ENCODE data around the gene NDUFA5.

DNA sequence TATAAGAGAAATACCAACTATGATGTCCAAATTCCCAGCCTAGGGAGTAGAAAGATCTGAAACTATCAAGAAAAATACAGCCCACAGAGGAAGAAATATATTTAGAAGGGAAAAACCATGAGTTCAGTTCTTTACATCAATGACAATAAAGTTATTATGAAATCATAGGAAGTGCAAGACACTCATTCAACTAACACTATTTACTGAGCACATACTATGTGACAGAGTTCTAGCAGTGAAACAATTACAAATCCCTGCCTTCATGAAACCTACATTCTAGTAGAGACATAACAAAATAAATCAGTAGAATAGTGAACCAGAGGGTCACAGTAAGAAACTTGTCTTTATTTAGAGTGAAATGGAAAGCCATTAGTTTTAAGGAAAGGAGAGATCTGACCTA, 2.1 kb downstream of the NDUFA5 start:
- TF ChIP-seq, protein P1, sequence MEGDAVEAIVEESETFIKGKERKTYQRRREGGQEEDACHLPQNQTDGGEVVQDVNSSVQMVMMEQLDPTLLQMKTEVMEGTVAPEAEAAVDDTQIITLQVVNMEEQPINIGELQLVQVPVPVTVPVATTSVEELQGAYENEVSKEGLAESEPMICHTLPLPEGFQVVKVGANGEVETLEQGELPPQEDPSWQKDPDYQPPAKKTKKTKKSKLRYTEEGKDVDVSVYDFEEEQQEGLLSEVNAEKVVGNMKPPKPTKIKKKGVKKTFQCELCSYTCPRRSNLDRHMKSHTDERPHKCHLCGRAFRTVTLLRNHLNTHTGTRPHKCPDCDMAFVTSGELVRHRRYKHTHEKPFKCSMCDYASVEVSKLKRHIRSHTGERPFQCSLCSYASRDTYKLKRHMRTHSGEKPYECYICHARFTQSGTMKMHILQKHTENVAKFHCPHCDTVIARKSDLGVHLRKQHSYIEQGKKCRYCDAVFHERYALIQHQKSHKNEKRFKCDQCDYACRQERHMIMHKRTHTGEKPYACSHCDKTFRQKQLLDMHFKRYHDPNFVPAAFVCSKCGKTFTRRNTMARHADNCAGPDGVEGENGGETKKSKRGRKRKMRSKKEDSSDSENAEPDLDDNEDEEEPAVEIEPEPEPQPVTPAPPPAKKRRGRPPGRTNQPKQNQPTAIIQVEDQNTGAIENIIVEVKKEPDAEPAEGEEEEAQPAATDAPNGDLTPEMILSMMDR (IDR thresholded peaks at IDR 0.05), result no peak
- TF ChIP-seq EZH2phosphoT487 (IDR thresholded peaks at IDR 0.05), result no peak

Data from neural progenitor cell (in vitro differentiated cells).